SK-N-SH (cell line): Measurements from ENCODE around the gene SNED1. TPM values are rescaled to one million over a fixed set of nuclear protein-coding genes. Genes with fewer than 3 reads are reported as not detected.

Experiments
- CTCF ChIA-PET: fragments of 300-600, 350-600 bp; formaldehyde crosslinking; extraction: SDS; loops from one replicate; lab custom pipeline; 2021; lab: Yijun Ruan, JAX
- POLR2A ChIA-PET: fragments of 350-600 bp; sonication (Branson Sonifier 250); formaldehyde crosslinking; extraction: SDS; loops from one replicate; lab custom pipeline; 2020; ENCODE audit warnings: antibody characterized with exemption, inconsistent platforms; lab: Yijun Ruan, JAX
- DNase-seq: peaks from one replicate; pipeline ENCODE4 v3.0.0; 2012
- H2AFZ ChIP-seq: fragments of 200-600 bp; sonication (generic); 2 replicates; pipeline ENCODE4 v1.8.1; 2016; ENCODE audit warnings: antibody characterized with exemption, mild to moderate bottlenecking, low read depth
- H3F3A ChIP-seq: fragments of 200-600 bp; sonication (generic); replicated peaks from 2 replicates; pipeline ENCODE3; 2016; ENCODE audit warnings: antibody characterized with exemption, mild to moderate bottlenecking; ENCODE audit not compliant: insufficient read depth
- H3K27ac ChIP-seq, 2 experiments: fragments of 200-500 bp in 1 of 2; fragments of 200-600 bp in 1 of 2; sonication (Bioruptor generic) in 1 of 2; sonication (generic), shearing (Covaris generic) in 1 of 2; 2 replicates each; pipeline versions ENCODE4 v1.5.1 to v1.6.1; 2014 to 2016; ENCODE audit warnings: low read depth in 2 of 2, inconsistent platforms in 1 of 2, low read length in 1 of 2, mild to moderate bottlenecking in 1 of 2, mixed read lengths in 1 of 2
- H3K27me3 ChIP-seq: fragments of 200-600 bp; sonication (generic), shearing (Covaris generic); 2 replicates; pipeline ENCODE4 v1.6.1; 2016; ENCODE audit warnings: mixed run types; ENCODE audit not compliant: insufficient read depth
- H3K36me3 ChIP-seq, 2 experiments: fragments of 200-500 bp in 1 of 2; fragments of 200-600 bp in 1 of 2; sonication (Bioruptor generic) in 1 of 2; sonication (generic) in 1 of 2; replicated peaks in 1 of 2; 2 replicates each; pipeline versions ENCODE3 to v1.5.1; 2014 to 2016; ENCODE audit warnings: low read length in 1 of 2, mild to moderate bottlenecking in 1 of 2; ENCODE audit not compliant: insufficient read depth in 2 of 2, control insufficient read depth in 1 of 2
- H3K4me1 ChIP-seq, 2 experiments: fragments of 200-500 bp in 1 of 2; fragments of 200-600 bp in 1 of 2; sonication (Bioruptor generic) in 1 of 2; sonication (generic), shearing (Covaris generic) in 1 of 2; 2 replicates each; pipeline versions ENCODE4 v1.5.1 to v1.6.1; 2014 to 2016; ENCODE audit warnings: low read depth in 1 of 2, low read length in 1 of 2, mixed run types in 1 of 2; ENCODE audit not compliant: insufficient read depth in 2 of 2, control insufficient read depth in 1 of 2
- H3K4me2 ChIP-seq: fragments of 200-600 bp; sonication (generic), shearing (Covaris generic); 2 replicates; pipeline ENCODE4 v1.6.1; 2017; ENCODE audit warnings: mixed run types
- H3K4me3 ChIP-seq, 2 experiments: fragments of 200-500 bp in 1 of 2; fragments of 200-600 bp in 1 of 2; sonication (Bioruptor generic) in 1 of 2; sonication (generic), shearing (Covaris generic) in 1 of 2; 2 replicates each; pipeline versions ENCODE4 v1.5.1 to v1.8.1; 2014 to 2016; ENCODE audit warnings: low read depth in 2 of 2, inconsistent platforms in 1 of 2, low read length in 1 of 2, mild to moderate bottlenecking in 1 of 2, mixed read lengths in 1 of 2, moderate library complexity in 1 of 2
- H3K79me2 ChIP-seq: fragments of 200-600 bp; sonication (generic); 2 replicates; pipeline ENCODE4 v1.8.1; 2017; ENCODE audit warnings: mild to moderate bottlenecking; ENCODE audit not compliant: insufficient read depth
- H3K9ac ChIP-seq: fragments of 200-600 bp; sonication (generic); 2 replicates; pipeline ENCODE4 v1.6.1; 2017; ENCODE audit warnings: mixed run types
- H3K9me2 ChIP-seq: fragments of 200-600 bp; sonication (generic); 2 replicates; pipeline ENCODE4 v1.6.1; 2017; ENCODE audit warnings: mixed run types
- H3K9me3 ChIP-seq: fragments of 200-600 bp; sonication (generic); 2 replicates; pipeline ENCODE4 v1.6.1; 2017; ENCODE audit warnings: mixed run types, mild to moderate bottlenecking, moderate library complexity
- H4K20me1 ChIP-seq: fragments of 200-600 bp; sonication (generic); 2 replicates; pipeline ENCODE4 v1.6.1; 2017; ENCODE audit warnings: mild to moderate bottlenecking, mixed run types; ENCODE audit not compliant: insufficient read depth
- CHD2 ChIP-seq: fragments of 150-350 bp; IDR thresholded peaks from 2 replicates; pipeline ENCODE4 v1.6.1; 2018; ENCODE audit warnings: low read length; ENCODE audit not compliant: partially characterized antibody
- ELF1 ChIP-seq: IDR thresholded peaks from 2 replicates; pipeline ENCODE4 v1.4.0; 2012
- GABPA ChIP-seq: IDR thresholded peaks from 2 replicates; pipeline ENCODE4 v1.4.0; 2012; ENCODE audit warnings: low read depth, mild to moderate bottlenecking
- MEF2A ChIP-seq: IDR thresholded peaks from 2 replicates; pipeline ENCODE4 v1.4.0; 2012; ENCODE audit warnings: low read depth, borderline replicate concordance
- MXI1 ChIP-seq: IDR thresholded peaks from 2 replicates; pipeline ENCODE4 v1.6.1; 2012; ENCODE audit warnings: mild to moderate bottlenecking, low read depth, low read length, improper control_type of control experiment
- POLR2AphosphoS5 ChIP-seq: IDR thresholded peaks from 2 replicates; pipeline ENCODE4 v1.6.1; 2012; ENCODE audit warnings: low read depth, low read length
- RFX5 ChIP-seq: IDR thresholded peaks from 2 replicates; pipeline ENCODE4 v1.6.1; 2012; ENCODE audit warnings: mild to moderate bottlenecking, improper control_type of control experiment, low read length
- SMC3 ChIP-seq: IDR thresholded peaks from 2 replicates; pipeline ENCODE4 v1.6.1; 2012; ENCODE audit warnings: low read depth, low read length, improper control_type of control experiment
- TEAD4 ChIP-seq: IDR thresholded peaks from 2 replicates; pipeline ENCODE4 v1.4.0; 2012; ENCODE audit warnings: mild to moderate bottlenecking, borderline replicate concordance; ENCODE audit not compliant: insufficient read depth
- WGBS: methylation state at CpG from one replicate; pipeline ENCODE4 v1.1.6; 2017; ENCODE audit warnings: low lambda C conversion rate; 5-methylcytosine and 5-hydroxymethylcytosine counted together
- polyA plus RNA-seq, 3 experiments: library from polyadenylated mRNA; depleted of rRNA; stranded (reverse); fragments of >200 nt; gene quantifications; 2 replicates each; pipeline ENCODE4 v1.2.3, GENCODE V29; 2012
- TF ChIP-seq, protein P1 (sequence below): IDR thresholded peaks from 2 replicates; pipeline ENCODE4; 2012
- TF ChIP-seq, protein P2 (sequence below): fragments of 150-350 bp; IDR thresholded peaks from 2 replicates; pipeline ENCODE4 v1.6.1; 2016; ENCODE audit warnings: mild to moderate bottlenecking, low read depth, low read length
- TF ChIP-seq, protein P3 (sequence below): fragments of 200-600 bp; sonication (generic); IDR thresholded peaks from 2 replicates; pipeline ENCODE4 v1.6.1; 2017; ENCODE audit warnings: antibody characterized with exemption, mild to moderate bottlenecking, moderate library complexity

The SNED1 gene
- polyA plus RNA-seq, 1 of the 3 experiments (the other 2 are of a cell fraction) = 0.03 TPM

DNA sequence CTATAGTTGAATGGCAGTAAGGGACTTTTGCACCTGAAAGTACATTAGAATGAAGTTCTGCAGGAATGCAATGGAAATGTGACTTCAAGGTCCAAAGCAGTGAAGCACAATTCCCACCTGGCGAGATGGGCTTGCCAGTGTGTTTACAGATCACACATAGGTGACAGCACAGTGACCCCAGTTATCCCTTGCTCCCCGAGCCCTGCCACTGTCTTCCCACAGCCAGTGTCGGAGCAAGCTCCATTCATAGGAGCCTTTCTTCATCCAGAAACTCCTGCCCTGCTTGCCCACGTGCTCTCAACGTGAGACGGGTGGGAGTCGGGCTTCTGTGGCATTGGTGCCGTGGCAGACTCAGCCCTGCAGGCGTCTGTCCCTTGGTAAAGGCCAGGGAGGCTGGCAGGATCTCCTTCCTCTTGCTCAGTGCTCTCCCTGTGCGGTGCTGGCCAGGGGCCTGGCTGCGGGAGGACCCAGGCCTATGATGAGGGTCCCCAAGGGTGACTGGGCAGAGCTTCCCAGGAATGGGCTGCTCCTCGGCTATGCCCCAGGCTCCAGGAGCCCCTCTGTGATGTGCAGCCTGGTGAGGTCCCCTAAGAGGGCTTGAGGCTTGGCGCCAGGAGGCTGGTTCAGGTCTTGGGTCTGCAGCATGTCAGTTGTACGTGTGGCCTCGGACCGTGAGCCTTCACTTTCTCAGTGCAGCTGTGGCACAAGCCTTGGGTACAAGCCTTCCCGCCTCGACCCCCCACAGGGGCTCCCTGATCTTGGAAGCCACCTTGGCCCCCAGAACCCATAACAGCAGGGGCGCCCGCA is 40.2 kb downstream of the SNED1 start:
- H3K9ac ChIP-seq = no peak overlapping the region
- H3K27me3 ChIP-seq = no peaks in the 10 kb centered on the region
- H2AFZ ChIP-seq = no peak overlapping the region
- WGBS = 40% methylated on average over 13 of the region's 20 CpGs
- no peak overlapping the region for H3K27ac ChIP-seq
- H3F3A ChIP-seq = no peaks in the 10 kb centered on the region
- H3K9me2 ChIP-seq = no peaks in the 10 kb centered on the region
- no peak overlapping the region for H3K4me2 ChIP-seq
- H4K20me1 ChIP-seq = no peaks in the 10 kb centered on the region
- H3K4me1 ChIP-seq = no peaks in the 10 kb centered on the region
- TF ChIP-seq, protein P1, sequence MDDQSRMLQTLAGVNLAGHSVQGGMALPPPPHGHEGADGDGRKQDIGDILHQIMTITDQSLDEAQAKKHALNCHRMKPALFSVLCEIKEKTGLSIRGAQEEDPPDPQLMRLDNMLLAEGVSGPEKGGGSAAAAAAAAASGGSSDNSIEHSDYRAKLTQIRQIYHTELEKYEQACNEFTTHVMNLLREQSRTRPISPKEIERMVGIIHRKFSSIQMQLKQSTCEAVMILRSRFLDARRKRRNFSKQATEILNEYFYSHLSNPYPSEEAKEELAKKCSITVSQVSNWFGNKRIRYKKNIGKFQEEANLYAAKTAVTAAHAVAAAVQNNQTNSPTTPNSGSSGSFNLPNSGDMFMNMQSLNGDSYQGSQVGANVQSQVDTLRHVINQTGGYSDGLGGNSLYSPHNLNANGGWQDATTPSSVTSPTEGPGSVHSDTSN = no peak
- no peak for TF ChIP-seq SMC3
- no peak for TF ChIP-seq MEF2A
- TF ChIP-seq CHD2 = no peak
- TF ChIP-seq RFX5 = no peak
- no peak for TF ChIP-seq GABPA
- TF ChIP-seq TEAD4 = no peak
- TF ChIP-seq MXI1 = no peak
- TF ChIP-seq POLR2AphosphoS5 = no peak
- ChIA-PET POLR2A (no interaction called here), CTCF (interaction anchor here (0.8 to 1.2 kb wide), 2 partner anchors 12 to 55 kb away, joined by 3 to 4 read pairs; no protein-coding TSS in a partner anchor)
- H3K4me3 ChIP-seq = no peak overlapping the region
- no peak for DNase-seq
- H3K79me2 ChIP-seq = no peaks in the 10 kb centered on the region
- H3K9me3 ChIP-seq = no peaks in the 10 kb centered on the region
- H3K36me3 ChIP-seq = no peaks in the 10 kb centered on the region

DNA sequence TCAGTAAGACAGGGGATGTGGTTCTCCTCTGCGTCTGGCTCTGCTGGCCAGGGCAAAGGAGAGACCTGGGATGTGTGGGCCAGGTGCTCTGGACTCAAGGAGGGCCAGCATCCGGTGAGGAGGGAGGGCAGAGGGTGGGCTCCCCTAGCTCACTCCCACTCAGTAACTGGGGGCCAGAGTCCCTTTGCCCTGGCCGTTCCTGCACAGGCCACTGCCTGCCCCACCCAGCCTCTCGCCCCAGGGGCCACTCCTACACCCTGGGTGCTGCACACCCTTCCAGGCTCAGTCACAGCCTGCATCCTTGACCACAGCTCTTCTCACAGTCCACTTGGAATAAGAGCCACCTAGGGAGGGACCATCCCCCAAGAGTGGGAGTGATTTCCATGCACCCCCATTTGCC is 41.0 kb downstream of the SNED1 start:
- TF ChIP-seq, protein P2, sequence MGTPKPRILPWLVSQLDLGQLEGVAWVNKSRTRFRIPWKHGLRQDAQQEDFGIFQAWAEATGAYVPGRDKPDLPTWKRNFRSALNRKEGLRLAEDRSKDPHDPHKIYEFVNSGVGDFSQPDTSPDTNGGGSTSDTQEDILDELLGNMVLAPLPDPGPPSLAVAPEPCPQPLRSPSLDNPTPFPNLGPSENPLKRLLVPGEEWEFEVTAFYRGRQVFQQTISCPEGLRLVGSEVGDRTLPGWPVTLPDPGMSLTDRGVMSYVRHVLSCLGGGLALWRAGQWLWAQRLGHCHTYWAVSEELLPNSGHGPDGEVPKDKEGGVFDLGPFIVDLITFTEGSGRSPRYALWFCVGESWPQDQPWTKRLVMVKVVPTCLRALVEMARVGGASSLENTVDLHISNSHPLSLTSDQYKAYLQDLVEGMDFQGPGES = no peak
- TF ChIP-seq, protein P3, sequence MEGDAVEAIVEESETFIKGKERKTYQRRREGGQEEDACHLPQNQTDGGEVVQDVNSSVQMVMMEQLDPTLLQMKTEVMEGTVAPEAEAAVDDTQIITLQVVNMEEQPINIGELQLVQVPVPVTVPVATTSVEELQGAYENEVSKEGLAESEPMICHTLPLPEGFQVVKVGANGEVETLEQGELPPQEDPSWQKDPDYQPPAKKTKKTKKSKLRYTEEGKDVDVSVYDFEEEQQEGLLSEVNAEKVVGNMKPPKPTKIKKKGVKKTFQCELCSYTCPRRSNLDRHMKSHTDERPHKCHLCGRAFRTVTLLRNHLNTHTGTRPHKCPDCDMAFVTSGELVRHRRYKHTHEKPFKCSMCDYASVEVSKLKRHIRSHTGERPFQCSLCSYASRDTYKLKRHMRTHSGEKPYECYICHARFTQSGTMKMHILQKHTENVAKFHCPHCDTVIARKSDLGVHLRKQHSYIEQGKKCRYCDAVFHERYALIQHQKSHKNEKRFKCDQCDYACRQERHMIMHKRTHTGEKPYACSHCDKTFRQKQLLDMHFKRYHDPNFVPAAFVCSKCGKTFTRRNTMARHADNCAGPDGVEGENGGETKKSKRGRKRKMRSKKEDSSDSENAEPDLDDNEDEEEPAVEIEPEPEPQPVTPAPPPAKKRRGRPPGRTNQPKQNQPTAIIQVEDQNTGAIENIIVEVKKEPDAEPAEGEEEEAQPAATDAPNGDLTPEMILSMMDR = no peak
- no peak for TF ChIP-seq ELF1
- TF ChIP-seq RFX5 = no peak

More for the DNA sequence above, 41.0 kb downstream of the SNED1 start:
- Histone ChIP-seq H3K4me3 (no peak overlapping the region), H3K36me3 (no peaks in the 10 kb centered on the region), H2AFZ (no peak overlapping the region), H3K4me1 (no peaks in the 10 kb centered on the region), H3K9ac (no peak overlapping the region), H3K27me3 (no peaks in the 10 kb centered on the region), H3K4me2 (no peak overlapping the region), H4K20me1 (no peaks in the 10 kb centered on the region), H3K27ac (no peak overlapping the region), H3F3A (no peaks in the 10 kb centered on the region), H3K79me2 (no peaks in the 10 kb centered on the region), H3K9me3 (no peaks in the 10 kb centered on the region), H3K9me2 (no peaks in the 10 kb centered on the region)
- ChIA-PET POLR2A (no interaction called here), CTCF (no interaction called here)
- no peak for DNase-seq
- WGBS = 52% methylated on average over 4 of the region's 4 CpGs
